ENCODE results near the gene IRF2. TPM values are rescaled to one million over a fixed set of nuclear protein-coding genes. Genes with fewer than 3 reads are reported as not detected.
A peak's percentile ranks its signal among the peaks of the same experiment; 100 is the strongest.
"Not testable (repeated sequence)": the region's sequence is repeated elsewhere in the genome, so short reads cannot be mapped to it uniquely, and the experiment has no call there.

IRF2 gene
- total RNA-seq, 2 donors from 2014 or later: 33.5 to 37.2 TPM

DNA sequence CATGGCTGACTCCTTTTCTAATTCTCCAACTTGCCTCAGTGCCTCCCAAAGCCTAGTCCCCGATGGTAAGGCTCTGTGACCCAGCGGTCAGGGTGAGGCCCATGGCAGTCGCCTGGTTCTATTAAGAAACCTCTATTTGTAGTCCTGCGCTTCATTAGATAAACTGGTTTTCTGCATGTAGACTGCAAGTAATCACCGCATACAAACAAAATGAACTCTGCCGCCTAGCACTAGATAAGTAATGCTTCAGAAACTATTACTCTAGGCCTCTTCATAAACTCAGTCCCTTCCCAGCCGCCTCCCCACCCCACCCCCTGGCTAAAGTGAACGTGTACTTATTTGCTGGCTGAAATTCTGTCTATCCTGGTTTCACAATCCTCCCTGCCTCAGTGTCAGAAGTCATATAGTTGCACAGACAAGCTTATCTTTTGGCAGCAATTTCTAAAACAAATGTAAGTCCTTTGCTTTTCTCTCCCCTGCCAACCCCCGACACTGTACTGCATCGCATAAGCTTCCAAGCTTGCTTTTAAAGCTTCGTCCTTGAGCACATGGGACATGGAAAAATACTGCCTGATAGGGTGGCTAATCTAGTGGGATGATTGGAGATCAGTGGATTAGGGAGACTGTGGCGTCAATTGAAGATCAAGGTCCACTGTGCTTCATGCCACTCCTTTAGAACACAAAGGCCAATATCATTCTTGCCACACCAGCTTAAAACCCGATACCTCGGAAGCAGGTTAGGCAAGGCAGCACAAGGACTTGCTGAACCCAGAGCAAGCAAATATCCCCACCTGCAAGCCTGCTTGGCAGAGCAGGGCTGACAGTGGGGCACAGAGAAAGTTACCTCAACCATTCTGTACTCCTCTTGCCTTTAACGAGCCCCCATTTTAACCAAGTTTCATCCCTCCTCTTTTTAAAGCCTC lies 125.8 kb downstream of the IRF2 start:
- DNase-seq (no peak), ATAC-seq (no peak)
- no peaks in the 10 kb centered on the region for H3K9me3 ChIP-seq (ENCODE audit: control insufficient read depth, low read length, poor library complexity, severe bottlenecking)
- peaks cover 10% of the 10 kb centered on the region for H3K27me3 Mint-ChIP-seq
- H3K4me1 Mint-ChIP-seq: peaks cover 9% of the 10 kb centered on the region
- H3K4me3 Mint-ChIP-seq: no peak overlapping the region
- H3K27ac Mint-ChIP-seq: no peak overlapping the region
- H3K36me3 Mint-ChIP-seq (ENCODE audit: low read depth): peaks cover 3% of the 10 kb centered on the region

DNA sequence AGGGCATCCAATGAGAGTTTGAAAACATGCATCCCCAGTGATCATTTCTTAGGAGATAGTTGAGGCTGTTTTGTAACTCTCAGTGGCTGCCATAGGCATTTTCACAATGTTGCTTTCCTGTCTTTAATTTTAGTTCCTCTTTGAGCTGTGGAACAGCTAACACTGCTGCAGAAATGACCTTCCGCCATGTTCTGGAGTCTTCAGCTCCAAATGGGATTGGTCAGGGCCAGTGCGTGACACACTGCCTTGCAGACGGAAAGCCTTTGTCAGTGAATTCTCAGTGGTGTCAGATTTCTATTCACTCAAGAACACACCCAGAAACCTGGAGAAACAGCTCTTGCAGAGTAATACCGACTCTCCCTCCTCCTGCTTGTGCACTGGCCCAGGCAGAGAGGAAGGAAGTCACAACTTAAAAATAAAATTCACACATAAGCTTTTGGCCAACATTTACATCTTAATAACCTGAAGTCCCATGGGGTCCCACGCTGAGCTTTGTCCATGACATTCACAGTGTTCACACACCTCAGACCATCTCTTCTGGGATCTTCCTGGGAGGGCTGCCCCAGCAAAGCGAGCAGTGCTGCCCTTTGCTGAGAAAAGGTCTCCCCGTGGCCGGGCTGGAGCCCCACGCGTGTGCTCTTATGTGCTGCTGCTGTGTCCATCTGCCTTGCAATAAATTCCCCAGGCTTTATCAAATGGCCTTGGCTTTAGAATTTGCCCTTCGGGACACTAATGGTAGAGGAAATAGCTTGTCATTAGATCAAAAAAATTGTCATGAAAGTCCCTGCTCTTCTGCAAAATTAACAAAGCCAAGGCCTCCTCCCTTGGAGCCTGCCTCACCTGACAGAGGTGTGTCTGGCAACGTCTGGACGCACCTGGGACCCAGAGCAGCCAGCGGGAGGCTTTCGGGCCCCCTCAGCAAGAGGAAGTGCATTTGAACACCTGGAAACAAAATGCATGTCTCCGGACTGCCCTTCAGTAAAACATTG lies 126.8 kb downstream of the IRF2 start:
- H3K9me3 ChIP-seq (ENCODE audit: control insufficient read depth, low read length, poor library complexity, severe bottlenecking): no peaks in the 10 kb centered on the region
- Mint-ChIP-seq H3K27me3 (peaks cover 10% of the 10 kb centered on the region), H3K4me1 (peaks cover 14% of the 10 kb centered on the region), H3K4me3 (peak overlapping the region; percentile 69), H3K27ac (no peak overlapping the region), H3K36me3 (ENCODE audit: low read depth) (peaks cover 3% of the 10 kb centered on the region)
- ATAC-seq (peak; percentile 41), DNase-seq (no peak)

DNA sequence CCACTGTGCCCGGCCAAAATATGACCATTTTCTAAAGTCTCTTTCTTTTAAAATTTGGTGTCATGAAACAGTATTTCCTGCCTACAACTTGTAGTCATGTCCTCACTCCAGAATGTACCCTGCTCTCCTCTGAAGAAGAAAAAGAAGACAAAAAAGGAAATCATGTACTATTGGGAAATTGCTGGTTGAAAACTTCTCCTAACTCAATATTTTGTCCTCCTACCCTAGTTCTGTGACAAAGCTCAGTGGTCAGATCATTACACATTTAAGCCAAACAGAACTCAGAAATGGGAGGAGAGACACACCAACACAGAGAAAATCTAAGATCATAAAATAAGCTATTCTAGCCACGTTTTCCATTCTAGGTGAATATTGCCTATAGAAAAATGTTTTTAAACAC lies 127.7 kb downstream of the IRF2 start:
- H3K4me1 Mint-ChIP-seq: peaks cover 14% of the 10 kb centered on the region
- peaks cover 10% of the 10 kb centered on the region for H3K27me3 Mint-ChIP-seq
- H3K4me3 Mint-ChIP-seq: no peak overlapping the region
- ATAC-seq (no peak), DNase-seq (no peak)
- H3K9me3 ChIP-seq (ENCODE audit: control insufficient read depth, low read length, poor library complexity, severe bottlenecking): no peaks in the 10 kb centered on the region
- H3K27ac Mint-ChIP-seq: no peak overlapping the region
- peaks cover 3% of the 10 kb centered on the region for H3K36me3 Mint-ChIP-seq (ENCODE audit: low read depth)

DNA sequence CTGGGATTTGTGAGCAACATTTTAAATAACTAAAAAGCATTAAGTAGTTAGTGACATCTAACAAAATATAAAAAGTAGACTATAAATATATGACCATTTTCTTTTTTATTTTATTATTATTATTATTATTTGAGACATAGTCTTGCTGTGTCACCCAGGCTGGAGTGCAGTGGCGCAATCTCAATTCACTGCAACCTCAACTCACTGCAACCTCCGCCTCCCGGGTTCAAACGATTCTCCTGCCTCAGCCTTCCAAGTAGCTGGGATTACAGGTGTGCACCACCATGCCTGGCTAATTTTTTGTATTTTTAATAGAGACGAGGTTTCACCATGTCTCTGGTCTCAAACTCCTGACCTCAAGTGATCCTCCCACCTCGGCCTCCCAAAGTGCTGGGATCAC lies 128.1 kb downstream of the IRF2 start:
- not testable (repeated sequence) for H3K27ac Mint-ChIP-seq; DNase-seq; H3K36me3 Mint-ChIP-seq (ENCODE audit: low read depth); H3K4me3 Mint-ChIP-seq; H3K9me3 ChIP-seq (ENCODE audit: control insufficient read depth, low read length, poor library complexity, severe bottlenecking); ATAC-seq
- Mint-ChIP-seq H3K27me3 (peaks cover 10% of the 10 kb centered on the region), H3K4me1 (peaks cover 14% of the 10 kb centered on the region)

DNA sequence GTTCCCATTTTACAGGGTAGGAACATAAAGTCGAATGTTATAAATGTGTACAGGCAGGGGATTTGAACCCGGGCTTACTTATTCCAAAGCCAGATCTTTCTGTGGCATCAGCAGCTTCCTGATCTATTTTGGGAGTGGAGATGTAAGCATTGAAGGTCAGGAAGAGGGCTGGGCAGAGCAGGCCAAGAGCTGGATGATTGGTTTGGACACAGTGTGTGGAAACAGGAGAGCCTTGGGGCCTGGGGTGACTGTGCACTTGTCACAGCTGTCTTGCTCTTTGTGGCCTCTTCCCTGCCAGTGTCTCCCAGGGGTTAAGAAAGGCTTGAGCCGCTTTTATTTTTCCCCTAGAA lies 128.8 kb downstream of the IRF2 start:
- no peak overlapping the region for H3K27ac Mint-ChIP-seq
- H3K9me3 ChIP-seq (ENCODE audit: control insufficient read depth, low read length, poor library complexity, severe bottlenecking): no peaks in the 10 kb centered on the region
- DNase-seq (no peak), ATAC-seq (no peak)
- H3K4me1 Mint-ChIP-seq: peaks cover 14% of the 10 kb centered on the region
- peaks cover 3% of the 10 kb centered on the region for H3K36me3 Mint-ChIP-seq (ENCODE audit: low read depth)
- H3K27me3 Mint-ChIP-seq: peaks cover 10% of the 10 kb centered on the region
- no peak overlapping the region for H3K4me3 Mint-ChIP-seq

DNA sequence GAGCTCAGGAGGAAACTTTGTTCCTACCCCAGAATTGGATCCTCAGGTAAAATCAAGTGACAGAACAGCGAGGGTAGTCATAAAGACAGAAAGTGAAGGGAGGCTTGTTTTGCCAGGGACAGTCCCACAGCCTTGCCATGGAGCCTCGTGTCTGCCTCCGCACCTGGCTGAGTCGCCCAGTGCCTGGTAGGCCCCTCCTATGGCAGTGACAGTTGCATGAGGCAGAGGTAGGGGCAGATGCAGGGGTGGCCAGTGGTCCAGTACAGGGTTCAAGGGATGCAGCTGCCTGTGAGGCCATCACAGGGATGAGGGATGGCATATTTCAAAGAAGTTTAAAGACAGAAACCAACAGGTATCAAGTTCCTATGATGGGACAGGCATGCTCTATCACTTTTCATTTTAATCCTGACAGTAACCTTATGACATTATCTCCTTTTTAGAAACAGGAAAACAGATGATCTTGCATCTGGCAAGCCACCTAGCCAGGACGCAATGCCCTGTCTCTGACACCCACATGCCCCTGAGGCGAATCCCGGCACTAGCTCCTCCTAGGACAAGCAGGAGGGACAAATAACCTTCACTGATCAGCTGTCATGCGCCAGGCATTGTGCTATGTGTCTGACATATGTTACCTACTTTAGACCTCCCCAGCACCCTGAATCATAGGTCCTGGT lies 129.3 kb downstream of the IRF2 start:
- DNase-seq: no peak
- ATAC-seq: no peak
- peaks cover 3% of the 10 kb centered on the region for H3K36me3 Mint-ChIP-seq (ENCODE audit: low read depth)
- H3K4me3 Mint-ChIP-seq: no peak overlapping the region
- H3K27ac Mint-ChIP-seq: no peak overlapping the region
- no peaks in the 10 kb centered on the region for H3K9me3 ChIP-seq (ENCODE audit: control insufficient read depth, low read length, poor library complexity, severe bottlenecking)
- H3K27me3 Mint-ChIP-seq: peaks cover 10% of the 10 kb centered on the region
- H3K4me1 Mint-ChIP-seq: peaks cover 14% of the 10 kb centered on the region

DNA sequence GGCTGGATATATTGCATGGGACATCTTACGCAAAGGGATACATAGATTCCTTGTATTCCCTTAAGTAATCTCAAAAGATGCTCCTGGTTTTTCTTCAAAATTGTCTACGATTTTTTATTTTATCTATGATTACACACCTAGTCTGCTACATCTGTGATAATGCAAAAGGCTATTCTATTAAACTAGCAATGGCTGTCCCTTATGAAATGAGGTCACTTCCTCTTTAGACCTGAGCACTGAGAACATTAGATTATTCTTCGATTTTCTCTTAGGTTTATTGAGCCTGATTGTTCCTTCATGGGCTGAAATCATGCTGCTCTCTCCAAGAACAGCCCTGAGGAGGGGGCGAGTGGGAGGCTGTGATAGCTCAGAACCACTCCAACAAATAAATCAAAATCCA lies 129.9 kb downstream of the IRF2 start:
- Mint-ChIP-seq H3K36me3 (ENCODE audit: low read depth) (peaks cover 3% of the 10 kb centered on the region), H3K27ac (peak overlapping the region; percentile 67), H3K27me3 (peaks cover 8% of the 10 kb centered on the region), H3K4me3 (peak overlapping the region; percentile 83), H3K4me1 (peaks cover 14% of the 10 kb centered on the region)
- DNase-seq (no peak), ATAC-seq (no peak)
- H3K9me3 ChIP-seq (ENCODE audit: control insufficient read depth, low read length, poor library complexity, severe bottlenecking): no peaks in the 10 kb centered on the region

DNA sequence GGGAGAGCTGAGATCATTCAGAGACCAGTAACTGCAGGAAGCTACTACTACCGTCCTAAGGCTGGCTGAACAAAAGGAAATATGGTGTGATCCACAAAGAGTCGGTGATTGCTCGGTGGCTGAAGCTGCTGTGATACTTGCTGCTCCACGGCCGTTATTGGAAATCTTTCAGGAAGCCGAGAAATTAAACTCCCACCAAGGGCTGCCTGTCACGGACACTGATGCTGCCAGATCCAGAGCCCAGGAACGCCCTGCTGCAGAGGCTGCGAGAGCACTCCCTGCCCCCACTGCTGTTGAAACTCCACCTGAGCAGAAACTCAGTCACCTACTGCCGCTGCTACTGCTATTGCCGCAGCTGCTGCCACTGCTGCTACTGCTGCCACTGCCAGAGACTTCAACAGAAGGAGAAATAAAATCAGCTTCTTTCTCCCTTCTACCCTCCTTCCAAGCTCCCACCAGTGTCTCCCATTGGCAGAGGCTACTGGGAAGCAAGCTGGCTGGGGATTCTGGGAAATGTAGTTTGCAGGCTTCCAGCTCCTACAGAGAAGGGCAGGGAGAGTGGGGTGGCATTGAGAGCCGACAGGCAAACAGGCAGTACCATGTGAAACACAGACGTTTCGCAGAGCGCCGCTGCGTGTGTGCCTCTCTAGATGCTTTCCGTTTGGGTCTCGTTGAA lies 130.7 kb downstream of the IRF2 start:
- peak in 1 of 3 donors; percentile 10 for DNase-seq
- Mint-ChIP-seq H3K4me1 (peaks cover 14% of the 10 kb centered on the region), H3K27ac (peak overlapping the region; percentile 67), H3K27me3 (peaks cover 6% of the 10 kb centered on the region), H3K36me3 (ENCODE audit: low read depth) (peaks cover 3% of the 10 kb centered on the region), H3K4me3 (peak overlapping the region; percentile 83)
- no peaks in the 10 kb centered on the region for H3K9me3 ChIP-seq (ENCODE audit: control insufficient read depth, low read length, poor library complexity, severe bottlenecking)
- ATAC-seq: peak; percentile 78

DNA sequence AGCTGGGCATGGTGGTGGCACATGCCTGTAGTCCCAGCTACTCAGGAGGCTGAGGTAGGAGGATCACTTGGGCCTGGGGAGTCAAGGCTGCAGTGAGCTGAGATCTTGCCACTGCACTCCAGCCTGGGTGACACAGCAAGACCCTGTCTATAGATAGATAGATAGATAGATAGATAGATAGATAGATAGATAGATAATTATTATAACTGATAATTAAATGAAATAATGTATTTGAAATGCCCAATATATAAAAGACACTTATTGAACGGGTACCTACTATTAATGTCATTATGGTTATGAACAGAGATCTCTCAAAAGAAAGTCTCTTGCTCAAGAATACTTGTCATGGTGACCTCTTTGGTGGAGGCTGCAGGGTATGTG lies 131.5 kb downstream of the IRF2 start:
- not testable (repeated sequence) for ATAC-seq; H3K27me3 Mint-ChIP-seq; H3K9me3 ChIP-seq (ENCODE audit: control insufficient read depth, low read length, poor library complexity, severe bottlenecking); DNase-seq; H3K36me3 Mint-ChIP-seq (ENCODE audit: low read depth)
- H3K27ac Mint-ChIP-seq: peak overlapping the region; percentile 67
- peaks cover 14% of the 10 kb centered on the region for H3K4me1 Mint-ChIP-seq
- peak overlapping the region; percentile 83 for H3K4me3 Mint-ChIP-seq

DNA sequence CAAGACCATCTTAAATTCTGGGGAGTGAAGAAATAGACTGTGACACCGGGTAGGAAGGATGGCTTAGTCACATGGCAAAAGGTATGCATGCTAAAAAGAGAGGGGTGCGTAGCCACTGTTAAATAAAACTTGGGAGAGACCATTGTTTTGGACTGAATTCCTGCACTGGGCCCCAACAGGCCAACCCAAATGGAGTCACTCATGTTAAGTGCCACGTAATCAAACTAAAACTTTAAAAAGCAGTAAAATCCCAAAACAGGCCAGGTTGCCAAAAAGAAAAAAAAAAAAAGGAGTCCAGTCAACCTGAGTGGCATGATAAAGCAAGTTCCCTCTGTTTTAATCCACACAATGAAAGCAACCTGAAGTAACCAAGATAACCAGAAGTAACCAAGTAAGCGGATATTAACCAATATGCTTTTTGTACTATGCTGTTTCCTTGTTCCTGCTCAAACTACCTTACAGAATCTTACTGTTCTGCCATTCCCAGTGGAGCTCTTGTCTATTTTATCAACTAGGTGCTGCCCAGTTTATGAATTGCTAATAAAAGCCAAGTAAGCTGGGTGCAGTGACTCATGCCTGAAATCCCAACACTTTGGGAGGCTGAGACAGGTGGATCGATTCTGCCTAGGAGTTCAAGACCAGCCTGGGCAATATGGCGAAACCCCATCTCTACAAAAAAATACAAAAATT lies 132.0 kb downstream of the IRF2 start:
- Mint-ChIP-seq H3K4me3 (no peak overlapping the region), H3K36me3 (ENCODE audit: low read depth) (peaks cover 3% of the 10 kb centered on the region), H3K27ac (no peak overlapping the region), H3K4me1 (peaks cover 14% of the 10 kb centered on the region), H3K27me3 (peaks cover 6% of the 10 kb centered on the region)
- ATAC-seq (no peak), DNase-seq (no peak)
- H3K9me3 ChIP-seq (ENCODE audit: control insufficient read depth, low read length, poor library complexity, severe bottlenecking): no peaks in the 10 kb centered on the region

DNA sequence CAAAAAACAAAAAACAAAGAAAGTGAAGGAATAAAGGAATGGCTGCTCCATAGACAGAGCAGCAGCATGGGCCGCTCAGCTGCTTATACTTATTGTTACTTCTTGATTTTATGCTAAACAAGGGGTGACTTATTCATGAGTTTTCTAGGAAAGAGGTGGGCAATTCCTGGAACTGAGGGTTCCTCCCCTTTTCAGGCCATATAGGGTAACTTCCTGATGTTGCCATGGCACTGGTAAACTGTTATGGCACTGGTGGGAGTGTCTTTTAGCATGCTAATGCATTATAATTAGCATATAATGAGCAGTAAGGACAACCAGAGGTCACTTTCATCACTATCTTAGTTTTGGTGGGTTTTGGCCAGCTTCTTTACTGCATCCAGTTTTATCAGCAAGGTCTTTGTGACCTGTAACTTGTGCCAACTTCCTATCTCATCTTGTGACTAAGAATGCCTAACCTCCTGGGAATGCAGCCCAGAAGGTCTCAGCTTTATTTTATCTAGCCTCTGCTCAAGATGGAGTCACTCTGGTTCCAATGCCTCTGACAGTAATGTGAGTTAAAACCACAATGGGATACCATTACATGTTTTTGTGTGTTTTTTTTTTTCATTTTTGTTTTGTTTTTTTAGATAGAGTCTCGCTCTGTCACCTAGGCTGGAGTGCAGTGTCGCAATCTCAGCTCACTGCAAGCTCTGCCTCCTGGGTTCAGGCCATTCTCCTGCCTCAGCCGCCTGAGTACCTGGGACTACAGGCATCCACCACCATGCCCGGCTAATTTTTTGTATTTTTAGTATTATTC lies 134.8 kb downstream of the IRF2 start:
- H3K9me3 ChIP-seq (ENCODE audit: control insufficient read depth, low read length, poor library complexity, severe bottlenecking); DNase-seq; H3K27me3 Mint-ChIP-seq; H3K4me3 Mint-ChIP-seq; H3K36me3 Mint-ChIP-seq (ENCODE audit: low read depth); H3K27ac Mint-ChIP-seq; ATAC-seq: not testable (repeated sequence)
- H3K4me1 Mint-ChIP-seq: peaks cover 15% of the 10 kb centered on the region

All from T-helper 17 cell (primary cell).